Measurements from ENCODE around the gene GBP6.

DNA sequence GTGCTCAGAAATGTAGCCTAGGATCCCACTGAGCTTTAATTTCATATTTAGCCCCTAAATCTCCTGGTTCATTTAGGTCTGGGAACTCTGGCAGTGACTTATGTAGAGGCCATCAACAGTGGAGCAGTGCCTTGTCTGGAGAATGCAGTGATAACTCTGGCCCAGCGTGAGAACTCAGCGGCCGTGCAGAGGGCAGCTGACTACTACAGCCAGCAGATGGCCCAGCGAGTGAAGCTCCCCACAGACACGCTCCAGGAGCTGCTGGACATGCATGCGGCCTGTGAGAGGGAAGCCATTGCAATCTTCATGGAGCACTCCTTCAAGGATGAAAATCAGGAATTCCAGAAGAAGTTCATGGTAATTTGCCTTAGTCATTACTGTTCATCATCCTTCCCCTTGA lies 17.8 kb downstream of the GBP6 start:
- no peak for TF ChIP-seq EZH2phosphoT487 (IDR thresholded peaks at IDR 0.05; ENCODE audit: borderline replicate concordance, low read depth, low read length)
- TF ChIP-seq, protein P1, sequence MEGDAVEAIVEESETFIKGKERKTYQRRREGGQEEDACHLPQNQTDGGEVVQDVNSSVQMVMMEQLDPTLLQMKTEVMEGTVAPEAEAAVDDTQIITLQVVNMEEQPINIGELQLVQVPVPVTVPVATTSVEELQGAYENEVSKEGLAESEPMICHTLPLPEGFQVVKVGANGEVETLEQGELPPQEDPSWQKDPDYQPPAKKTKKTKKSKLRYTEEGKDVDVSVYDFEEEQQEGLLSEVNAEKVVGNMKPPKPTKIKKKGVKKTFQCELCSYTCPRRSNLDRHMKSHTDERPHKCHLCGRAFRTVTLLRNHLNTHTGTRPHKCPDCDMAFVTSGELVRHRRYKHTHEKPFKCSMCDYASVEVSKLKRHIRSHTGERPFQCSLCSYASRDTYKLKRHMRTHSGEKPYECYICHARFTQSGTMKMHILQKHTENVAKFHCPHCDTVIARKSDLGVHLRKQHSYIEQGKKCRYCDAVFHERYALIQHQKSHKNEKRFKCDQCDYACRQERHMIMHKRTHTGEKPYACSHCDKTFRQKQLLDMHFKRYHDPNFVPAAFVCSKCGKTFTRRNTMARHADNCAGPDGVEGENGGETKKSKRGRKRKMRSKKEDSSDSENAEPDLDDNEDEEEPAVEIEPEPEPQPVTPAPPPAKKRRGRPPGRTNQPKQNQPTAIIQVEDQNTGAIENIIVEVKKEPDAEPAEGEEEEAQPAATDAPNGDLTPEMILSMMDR (conservative IDR thresholded peaks at IDR 0.05; ENCODE audit: low read length): no peak

Measured in OCI-LY7 (cell line).